Measurements from ENCODE around the gene PRKCI. TPM values are rescaled to one million over a fixed set of nuclear protein-coding genes. Genes with fewer than 3 reads are reported as not detected.

PRKCI gene
- total RNA-seq, 1 donor: 56.2 TPM

GRCh38 chr3:170240142-170240541 is 17.9 kb downstream of the PRKCI start:
- TF ChIP-seq CTCF (IDR thresholded peaks at IDR 0.05; ENCODE audit: insufficient read depth, low read length): no peak
- H3K4me3 ChIP-seq (ENCODE audit: low read depth, low read length): no peak overlapping the region
- no peak for DNase-seq (ENCODE audit: low read depth)

GRCh38 chr3:170240671-170241070 is 18.4 kb downstream of the PRKCI start:
- TF ChIP-seq CTCF (IDR thresholded peaks at IDR 0.05; ENCODE audit: insufficient read depth, low read length): no peak
- H3K4me3 ChIP-seq (ENCODE audit: low read depth, low read length): no peak overlapping the region
- DNase-seq (ENCODE audit: low read depth): no peak

- H3K4me3 ChIP-seq (ENCODE audit: low read depth, low read length): no peak overlapping the region
- DNase-seq (ENCODE audit: low read depth): no peak
- TF ChIP-seq CTCF (IDR thresholded peaks at IDR 0.05; ENCODE audit: insufficient read depth, low read length): no peak
Measured at GRCh38 chr3:170244576-170244975, 22.4 kb downstream of the PRKCI start.

GRCh38 chr3:170247875-170248274 is 25.7 kb downstream of the PRKCI start:
- no peak for TF ChIP-seq CTCF (IDR thresholded peaks at IDR 0.05; ENCODE audit: insufficient read depth, low read length)
- H3K4me3 ChIP-seq (ENCODE audit: low read depth, low read length): no peak overlapping the region
- no peak for DNase-seq (ENCODE audit: low read depth)

GRCh38 chr3:170256597-170256996 is 34.4 kb downstream of the PRKCI start:
- no peak for TF ChIP-seq CTCF (IDR thresholded peaks at IDR 0.05; ENCODE audit: insufficient read depth, low read length)
- no peak overlapping the region for H3K4me3 ChIP-seq (ENCODE audit: low read depth, low read length)
- no peak for DNase-seq (ENCODE audit: low read depth)

GRCh38 chr3:170257145-170257544 is 34.9 kb downstream of the PRKCI start:
- no peak overlapping the region for H3K4me3 ChIP-seq (ENCODE audit: low read depth, low read length)
- no peak for DNase-seq (ENCODE audit: low read depth)
- no peak for TF ChIP-seq CTCF (IDR thresholded peaks at IDR 0.05; ENCODE audit: insufficient read depth, low read length)

- no peak for DNase-seq (ENCODE audit: low read depth)
- TF ChIP-seq CTCF (IDR thresholded peaks at IDR 0.05; ENCODE audit: insufficient read depth, low read length): no peak
Measured at GRCh38 chr3:170258105-170258487, 35.9 kb downstream of the PRKCI start.

More at GRCh38 chr3:170258105-170258487, 35.9 kb downstream of the PRKCI start:
- no peak overlapping the region for H3K4me3 ChIP-seq (ENCODE audit: low read depth, low read length)
